ENCODE results near the gene AIFM2.

AIFM2 gene

DNA sequence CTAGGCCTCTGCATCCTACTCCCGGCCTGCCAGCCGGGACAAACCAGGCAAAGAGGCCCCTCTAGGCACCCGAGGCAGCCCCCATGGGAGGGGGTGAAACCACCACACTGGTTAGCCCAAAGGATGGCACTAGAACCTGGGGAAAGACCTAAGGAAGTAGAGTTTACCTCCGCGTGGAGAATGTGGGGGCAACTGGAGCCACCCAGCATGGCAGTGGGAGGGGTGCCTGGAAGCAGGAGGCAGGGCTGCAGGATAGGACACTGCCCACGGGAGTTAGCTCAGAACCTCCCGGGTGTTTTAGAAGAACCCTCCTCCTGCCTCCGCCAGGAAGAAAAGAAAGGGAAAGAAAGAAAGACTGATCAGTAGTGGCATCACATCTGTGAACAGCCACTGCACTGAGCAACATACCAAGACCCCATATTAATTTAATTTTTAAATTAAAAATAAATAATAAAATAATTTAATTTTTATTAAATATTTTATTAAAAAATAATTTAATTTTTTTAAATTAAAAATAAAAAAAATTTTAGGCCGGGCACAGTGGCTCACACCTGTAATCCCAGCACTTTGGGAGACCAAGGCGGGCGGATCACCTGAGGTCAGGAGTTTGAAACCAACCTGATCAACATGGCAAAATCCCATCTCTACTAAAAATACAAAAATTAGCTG lies 11.2 kb downstream of the AIFM2 start:
- TF ChIP-seq FOXP2 (optimal IDR thresholded peaks at IDR 0.05; ENCODE audit: control extremely low read depth, extremely low read length, insufficient read depth) (no peak), POLR2AphosphoS5 (IDR thresholded peaks at IDR 0.05; ENCODE audit: borderline replicate concordance, low read depth, low read length) (no peak), EZH2 (IDR thresholded peaks at IDR 0.05) (no peak)
- no peak for DNase-seq (ENCODE audit: low read depth, low spot score)
- Histone ChIP-seq H3K4me3 (no peak overlapping the region), H3K9me3 (ENCODE audit: low read depth, low read length) (no peaks in the 10 kb centered on the region), H3K27ac (no peak overlapping the region), H3K9ac (ENCODE audit: insufficient read length) (no peak overlapping the region), H3K36me3 (ENCODE audit: insufficient read depth, low read length) (no peaks in the 10 kb centered on the region)

DNA sequence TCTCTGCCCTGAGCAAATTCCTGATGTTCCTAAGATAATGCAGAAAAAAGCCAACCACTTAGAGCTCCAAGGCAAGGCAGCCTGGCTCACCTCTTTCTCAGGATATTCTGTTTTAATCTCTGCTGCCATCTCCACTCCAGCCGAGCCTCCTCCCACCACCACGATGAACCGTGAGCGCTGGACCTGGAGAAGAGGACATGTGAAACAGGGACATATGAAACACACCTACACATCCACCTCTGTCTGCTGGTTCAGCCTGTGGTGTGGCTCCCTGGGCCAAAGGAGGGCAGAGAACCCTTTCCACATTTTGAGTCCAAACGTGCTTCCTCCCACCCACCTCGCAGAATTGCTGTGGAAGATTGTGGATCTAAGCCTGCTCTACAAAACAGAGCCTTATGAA lies 12.2 kb downstream of the AIFM2 start:
- Histone ChIP-seq H3K9ac (ENCODE audit: insufficient read length) (no peak overlapping the region), H3K4me3 (no peak overlapping the region), H3K9me3 (ENCODE audit: low read depth, low read length) (no peaks in the 10 kb centered on the region), H3K27ac (no peak overlapping the region), H3K36me3 (ENCODE audit: insufficient read depth, low read length) (no peaks in the 10 kb centered on the region)
- DNase-seq (ENCODE audit: low read depth, low spot score) = no peak
- TF ChIP-seq EZH2 (IDR thresholded peaks at IDR 0.05) (no peak), POLR2AphosphoS5 (IDR thresholded peaks at IDR 0.05; ENCODE audit: borderline replicate concordance, low read depth, low read length) (no peak), FOXP2 (optimal IDR thresholded peaks at IDR 0.05; ENCODE audit: control extremely low read depth, extremely low read length, insufficient read depth) (no peak)

DNA sequence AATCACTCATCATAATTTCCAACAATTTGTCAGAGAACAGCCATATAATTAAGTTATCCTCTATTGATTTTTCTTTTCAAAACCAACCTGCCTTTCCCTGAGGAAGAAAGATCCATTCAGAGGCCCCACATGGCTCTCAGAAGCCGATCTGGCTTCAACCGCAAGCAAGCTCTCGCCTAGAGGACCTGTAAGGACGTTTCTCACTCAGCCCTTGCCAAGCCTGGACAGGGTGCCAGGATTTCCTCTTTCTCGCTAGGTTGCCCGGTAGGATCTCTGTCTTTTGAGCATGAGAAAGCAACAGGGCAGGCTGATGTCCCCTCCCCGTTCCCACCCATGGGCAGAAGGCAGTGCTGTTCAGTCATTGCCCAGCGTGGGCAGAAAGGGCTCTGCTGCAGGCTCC lies 13.0 kb downstream of the AIFM2 start:
- Histone ChIP-seq H3K9ac (ENCODE audit: insufficient read length) (no peak overlapping the region), H3K36me3 (ENCODE audit: insufficient read depth, low read length) (no peaks in the 10 kb centered on the region), H3K4me3 (no peak overlapping the region), H3K9me3 (ENCODE audit: low read depth, low read length) (no peaks in the 10 kb centered on the region), H3K27ac (no peak overlapping the region)
- no peak for DNase-seq (ENCODE audit: low read depth, low spot score)
- TF ChIP-seq FOXP2 (optimal IDR thresholded peaks at IDR 0.05; ENCODE audit: control extremely low read depth, extremely low read length, insufficient read depth) = no peak
- no peak for TF ChIP-seq POLR2AphosphoS5 (IDR thresholded peaks at IDR 0.05; ENCODE audit: borderline replicate concordance, low read depth, low read length)
- no peak for TF ChIP-seq EZH2 (IDR thresholded peaks at IDR 0.05)

DNA sequence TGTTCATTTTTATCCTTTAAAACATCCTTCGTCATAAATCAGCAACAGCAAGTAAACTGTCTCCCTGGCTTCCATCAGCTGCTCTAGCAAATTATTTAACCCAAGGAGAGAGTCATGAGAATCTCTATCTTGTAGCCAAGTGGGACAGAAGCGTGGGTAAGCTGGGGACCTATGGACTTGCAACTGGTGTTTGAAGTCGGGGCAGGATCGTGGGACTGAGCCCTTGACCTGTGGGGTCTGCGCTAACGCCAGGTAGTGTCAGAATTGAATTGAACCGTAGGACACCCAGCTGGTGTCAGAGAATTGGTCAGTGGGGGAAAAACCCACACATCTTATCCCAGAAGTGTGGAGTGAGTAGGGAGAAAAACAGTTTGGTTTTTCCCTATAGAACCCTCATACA lies 13.4 kb downstream of the AIFM2 start:
- Histone ChIP-seq H3K36me3 (ENCODE audit: insufficient read depth, low read length) (no peaks in the 10 kb centered on the region), H3K9ac (ENCODE audit: insufficient read length) (no peak overlapping the region), H3K4me3 (no peak overlapping the region), H3K27ac (no peak overlapping the region), H3K9me3 (ENCODE audit: low read depth, low read length) (no peaks in the 10 kb centered on the region)
- DNase-seq (ENCODE audit: low read depth, low spot score) = no peak
- TF ChIP-seq EZH2 (IDR thresholded peaks at IDR 0.05) (no peak), POLR2AphosphoS5 (IDR thresholded peaks at IDR 0.05; ENCODE audit: borderline replicate concordance, low read depth, low read length) (no peak), FOXP2 (optimal IDR thresholded peaks at IDR 0.05; ENCODE audit: control extremely low read depth, extremely low read length, insufficient read depth) (no peak)

DNA sequence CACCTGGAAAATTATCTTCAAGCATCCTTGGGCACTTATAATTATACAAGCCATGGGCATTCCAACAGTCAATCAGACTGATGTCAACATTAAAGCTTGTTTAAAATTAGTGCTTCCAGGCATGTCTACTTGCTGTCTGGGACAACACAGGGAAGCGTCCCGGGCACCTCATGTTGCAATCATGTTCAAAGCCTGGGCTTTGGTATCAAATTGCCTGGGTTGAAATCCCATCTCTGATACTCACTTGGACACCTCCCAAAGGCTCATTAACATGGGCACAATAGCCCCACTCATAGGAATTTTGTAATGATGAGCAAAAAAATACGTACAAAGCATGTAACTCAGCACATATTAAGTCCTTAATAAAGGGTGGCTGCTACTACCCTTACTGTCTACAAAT lies 14.4 kb downstream of the AIFM2 start:
- no peak for DNase-seq (ENCODE audit: low read depth, low spot score)
- Histone ChIP-seq H3K27ac (no peak overlapping the region), H3K36me3 (ENCODE audit: insufficient read depth, low read length) (no peaks in the 10 kb centered on the region), H3K4me3 (no peak overlapping the region), H3K9ac (ENCODE audit: insufficient read length) (no peak overlapping the region), H3K9me3 (ENCODE audit: low read depth, low read length) (no peaks in the 10 kb centered on the region)
- TF ChIP-seq FOXP2 (optimal IDR thresholded peaks at IDR 0.05; ENCODE audit: control extremely low read depth, extremely low read length, insufficient read depth) (no peak), EZH2 (IDR thresholded peaks at IDR 0.05) (no peak), POLR2AphosphoS5 (IDR thresholded peaks at IDR 0.05; ENCODE audit: borderline replicate concordance, low read depth, low read length) (no peak)

GRCh38 chr10:70117646-70118045 lies 15.0 kb downstream of the AIFM2 start:
- Histone ChIP-seq H3K4me3 (no peak overlapping the region), H3K27ac (no peak overlapping the region), H3K9ac (ENCODE audit: insufficient read length) (no peak overlapping the region), H3K36me3 (ENCODE audit: insufficient read depth, low read length) (no peaks in the 10 kb centered on the region), H3K9me3 (ENCODE audit: low read depth, low read length) (no peaks in the 10 kb centered on the region)
- no peak for DNase-seq (ENCODE audit: low read depth, low spot score)
- TF ChIP-seq EZH2 (IDR thresholded peaks at IDR 0.05) = no peak
- TF ChIP-seq FOXP2 (optimal IDR thresholded peaks at IDR 0.05; ENCODE audit: control extremely low read depth, extremely low read length, insufficient read depth) = no peak
- no peak for TF ChIP-seq POLR2AphosphoS5 (IDR thresholded peaks at IDR 0.05; ENCODE audit: borderline replicate concordance, low read depth, low read length)

DNA sequence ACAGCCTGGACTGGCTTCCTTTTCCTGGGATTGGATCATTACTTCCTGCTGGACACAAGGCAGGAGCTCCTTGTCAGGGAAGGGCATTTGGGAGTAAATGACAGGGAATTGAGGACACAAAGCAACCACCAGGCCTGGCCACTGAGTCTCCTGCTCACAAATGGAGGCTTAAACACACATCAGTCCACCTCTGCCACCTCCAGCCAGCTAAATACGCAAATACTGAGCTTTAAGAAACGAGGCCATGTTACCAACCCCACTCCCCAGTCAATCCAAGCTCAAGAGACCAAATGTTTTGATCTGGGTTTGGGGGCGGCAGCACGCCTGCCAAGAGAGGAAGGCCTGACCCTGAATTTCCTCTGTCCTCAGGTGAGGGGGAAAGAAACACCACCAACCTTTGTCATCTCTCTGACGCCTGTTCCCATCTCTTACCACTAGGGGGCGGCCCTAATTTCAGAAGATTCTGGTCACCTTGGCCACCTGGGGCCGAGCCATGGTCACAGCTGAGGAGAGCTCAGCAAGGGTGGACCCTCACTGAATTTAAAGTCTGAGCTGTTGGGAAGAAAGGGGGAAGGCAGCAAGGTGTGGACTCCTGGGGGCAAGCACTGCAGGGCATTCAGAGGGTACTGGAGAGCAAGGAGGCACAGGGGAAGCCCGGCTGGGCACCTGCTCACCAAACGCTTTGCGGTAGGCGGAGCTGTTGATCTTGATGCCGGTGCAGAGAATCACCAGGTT lies 16.5 kb downstream of the AIFM2 start:
- no peak for TF ChIP-seq POLR2AphosphoS5 (IDR thresholded peaks at IDR 0.05; ENCODE audit: borderline replicate concordance, low read depth, low read length)
- TF ChIP-seq EZH2 (IDR thresholded peaks at IDR 0.05) = no peak
- no peak for TF ChIP-seq FOXP2 (optimal IDR thresholded peaks at IDR 0.05; ENCODE audit: control extremely low read depth, extremely low read length, insufficient read depth)
- Histone ChIP-seq H3K36me3 (ENCODE audit: insufficient read depth, low read length) (no peaks in the 10 kb centered on the region), H3K9me3 (ENCODE audit: low read depth, low read length) (no peaks in the 10 kb centered on the region), H3K4me3 (no peak overlapping the region), H3K9ac (ENCODE audit: insufficient read length) (no peak overlapping the region), H3K27ac (no peak overlapping the region)
- no peak for DNase-seq (ENCODE audit: low read depth, low spot score)

- no peaks in the 10 kb centered on the region for H3K36me3 ChIP-seq (ENCODE audit: insufficient read depth, low read length)
- no peaks in the 10 kb centered on the region for H3K9me3 ChIP-seq (ENCODE audit: low read depth, low read length)
- H3K9ac ChIP-seq (ENCODE audit: insufficient read length) = no peak overlapping the region
- DNase-seq (ENCODE audit: low read depth, low spot score) = no peak
- no peak overlapping the region for H3K27ac ChIP-seq
- H3K4me3 ChIP-seq = no peak overlapping the region
- TF ChIP-seq FOXP2 (optimal IDR thresholded peaks at IDR 0.05; ENCODE audit: control extremely low read depth, extremely low read length, insufficient read depth) = no peak
Observed at GRCh38 chr10:70114902-70115301, 17.7 kb downstream of the AIFM2 start.
